Esophagus squamous epithelium (tissue), 4 donors: ENCODE results near the gene MUC4.

ENCODE experiments used
- POLR2A ChIP-seq, 4 donors: fragments of 450-650 bp; IDR thresholded peaks; one replicate each; pipeline ENCODE4 v1.6.1; 2017; ENCODE audit warnings: antibody characterized with exemption in 4 of 4, mild to moderate bottlenecking in 4 of 4, moderate library complexity in 3 of 4
- TF ChIP-seq, protein P1 (sequence below), 6 experiments: fragments of 450-650 bp in 4 of 6; fragments of 200-600 bp in 2 of 6; sonication (generic) in 2 of 6; IDR thresholded peaks; one replicate each; pipeline ENCODE4 v1.5.1; 2016 to 2019; ENCODE audit warnings: antibody characterized with exemption in 6 of 6, mild to moderate bottlenecking in 4 of 6, moderate library complexity in 4 of 6

- TF ChIP-seq, protein P1, sequence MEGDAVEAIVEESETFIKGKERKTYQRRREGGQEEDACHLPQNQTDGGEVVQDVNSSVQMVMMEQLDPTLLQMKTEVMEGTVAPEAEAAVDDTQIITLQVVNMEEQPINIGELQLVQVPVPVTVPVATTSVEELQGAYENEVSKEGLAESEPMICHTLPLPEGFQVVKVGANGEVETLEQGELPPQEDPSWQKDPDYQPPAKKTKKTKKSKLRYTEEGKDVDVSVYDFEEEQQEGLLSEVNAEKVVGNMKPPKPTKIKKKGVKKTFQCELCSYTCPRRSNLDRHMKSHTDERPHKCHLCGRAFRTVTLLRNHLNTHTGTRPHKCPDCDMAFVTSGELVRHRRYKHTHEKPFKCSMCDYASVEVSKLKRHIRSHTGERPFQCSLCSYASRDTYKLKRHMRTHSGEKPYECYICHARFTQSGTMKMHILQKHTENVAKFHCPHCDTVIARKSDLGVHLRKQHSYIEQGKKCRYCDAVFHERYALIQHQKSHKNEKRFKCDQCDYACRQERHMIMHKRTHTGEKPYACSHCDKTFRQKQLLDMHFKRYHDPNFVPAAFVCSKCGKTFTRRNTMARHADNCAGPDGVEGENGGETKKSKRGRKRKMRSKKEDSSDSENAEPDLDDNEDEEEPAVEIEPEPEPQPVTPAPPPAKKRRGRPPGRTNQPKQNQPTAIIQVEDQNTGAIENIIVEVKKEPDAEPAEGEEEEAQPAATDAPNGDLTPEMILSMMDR (IDR thresholded peaks at IDR 0.05): no peak
- no peak for TF ChIP-seq POLR2A (IDR thresholded peaks at IDR 0.05)
Measured at GRCh38 chr3:195708061-195708460, 103.7 kb downstream of the MUC4 start.
